Measurements from ENCODE around the gene MAPK10. TPM values are rescaled to one million over a fixed set of nuclear protein-coding genes. Genes with fewer than 3 reads are reported as not detected.

Gene MAPK10
- total and polyA plus RNA-seq, 4 donors = 0.82 to 3.6 (median 2.3) TPM

GRCh38 chr4:86280246-86280645 is 79.6 kb downstream of the MAPK10 start (continued):
- no peak for TF ChIP-seq ZBTB33 (IDR thresholded peaks at IDR 0.05)
- no peak for TF ChIP-seq RAD21 (IDR thresholded peaks at IDR 0.05)

DNA sequence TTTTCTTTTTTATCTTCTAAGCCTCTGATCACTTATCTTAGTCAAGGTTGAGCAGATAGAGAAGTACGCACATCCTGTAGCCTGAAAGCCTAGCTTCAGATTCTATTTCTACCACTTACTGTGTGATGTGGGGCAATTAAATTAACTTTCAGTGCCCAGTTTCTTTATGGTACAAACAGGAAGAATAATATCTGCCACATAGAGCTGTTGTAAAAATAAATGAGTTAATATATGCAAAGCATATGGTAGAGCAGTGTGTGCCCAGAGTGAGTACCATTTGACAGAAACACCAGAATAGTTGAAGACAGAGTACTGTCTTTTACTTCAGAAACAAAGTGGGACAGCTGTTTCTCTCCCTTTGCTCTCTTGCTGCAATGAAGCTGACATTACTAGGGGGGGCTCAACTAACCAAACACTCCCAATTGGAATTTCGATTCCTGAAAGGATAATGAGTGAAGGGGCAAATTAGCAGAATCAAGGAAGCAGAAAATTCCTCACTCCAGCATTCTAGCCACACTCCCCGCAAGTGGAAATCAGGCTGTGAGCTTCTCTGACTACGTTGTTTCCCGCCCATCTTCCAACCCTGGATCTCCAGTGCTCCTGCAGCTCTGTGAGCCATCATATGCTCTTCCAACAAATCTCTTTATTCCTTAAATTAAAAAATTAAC is 80.4 kb downstream of the MAPK10 start:
- H3K36me3 ChIP-seq (ENCODE audit: control insufficient read depth in 4 of 4, insufficient read depth in 3 of 4, low read depth in 1 of 4, low read length in 3 of 4) = no peaks in the 10 kb centered on the region
- H3K9ac ChIP-seq (ENCODE audit: low read depth in 1 of 2, low read length in 2 of 2) = no peak overlapping the region
- no peaks in the 10 kb centered on the region for H3K27me3 ChIP-seq (ENCODE audit: control insufficient read depth in 4 of 4, insufficient read depth in 4 of 4, low read length in 3 of 4)
- DNase-seq (ENCODE audit: low spot score) = no peak
- no peaks in the 10 kb centered on the region for H3K9me3 ChIP-seq (ENCODE audit: control insufficient read depth in 4 of 4, low read length in 3 of 4)
- no peak overlapping the region for H3K4me3 ChIP-seq (ENCODE audit: low read depth in 1 of 3, low read length in 3 of 3)
- H3K4me1 ChIP-seq (ENCODE audit: control insufficient read depth in 4 of 4, insufficient read depth in 4 of 4, low read length in 3 of 4) = no peaks in the 10 kb centered on the region
- TF ChIP-seq EGR1 (IDR thresholded peaks at IDR 0.05; ENCODE audit: low read depth in 2 of 2) (no peak), ATF3 (IDR thresholded peaks at IDR 0.05) (no peak), TAF1 (conservative IDR thresholded peaks at IDR 0.05) (no peak), SP1 (IDR thresholded peaks at IDR 0.05) (no peak), FOXA2 (IDR thresholded peaks at IDR 0.05) (no peak), HNF4G (IDR thresholded peaks at IDR 0.05) (no peak), RAD21 (IDR thresholded peaks at IDR 0.05) (no peak), GABPA (IDR thresholded peaks at IDR 0.05 in 1 of 2, conservative IDR thresholded peaks at IDR 0.05 in 1 of 2) (no peak), JUND (IDR thresholded peaks at IDR 0.05) (no peak), HNF4A (conservative IDR thresholded peaks at IDR 0.05) (no peak), YY1 (IDR thresholded peaks at IDR 0.05) (no peak)
- TF ChIP-seq, protein P1, sequence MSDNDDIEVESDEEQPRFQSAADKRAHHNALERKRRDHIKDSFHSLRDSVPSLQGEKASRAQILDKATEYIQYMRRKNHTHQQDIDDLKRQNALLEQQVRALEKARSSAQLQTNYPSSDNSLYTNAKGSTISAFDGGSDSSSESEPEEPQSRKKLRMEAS (IDR thresholded peaks at IDR 0.05) = no peak
- TF ChIP-seq, protein P2, sequence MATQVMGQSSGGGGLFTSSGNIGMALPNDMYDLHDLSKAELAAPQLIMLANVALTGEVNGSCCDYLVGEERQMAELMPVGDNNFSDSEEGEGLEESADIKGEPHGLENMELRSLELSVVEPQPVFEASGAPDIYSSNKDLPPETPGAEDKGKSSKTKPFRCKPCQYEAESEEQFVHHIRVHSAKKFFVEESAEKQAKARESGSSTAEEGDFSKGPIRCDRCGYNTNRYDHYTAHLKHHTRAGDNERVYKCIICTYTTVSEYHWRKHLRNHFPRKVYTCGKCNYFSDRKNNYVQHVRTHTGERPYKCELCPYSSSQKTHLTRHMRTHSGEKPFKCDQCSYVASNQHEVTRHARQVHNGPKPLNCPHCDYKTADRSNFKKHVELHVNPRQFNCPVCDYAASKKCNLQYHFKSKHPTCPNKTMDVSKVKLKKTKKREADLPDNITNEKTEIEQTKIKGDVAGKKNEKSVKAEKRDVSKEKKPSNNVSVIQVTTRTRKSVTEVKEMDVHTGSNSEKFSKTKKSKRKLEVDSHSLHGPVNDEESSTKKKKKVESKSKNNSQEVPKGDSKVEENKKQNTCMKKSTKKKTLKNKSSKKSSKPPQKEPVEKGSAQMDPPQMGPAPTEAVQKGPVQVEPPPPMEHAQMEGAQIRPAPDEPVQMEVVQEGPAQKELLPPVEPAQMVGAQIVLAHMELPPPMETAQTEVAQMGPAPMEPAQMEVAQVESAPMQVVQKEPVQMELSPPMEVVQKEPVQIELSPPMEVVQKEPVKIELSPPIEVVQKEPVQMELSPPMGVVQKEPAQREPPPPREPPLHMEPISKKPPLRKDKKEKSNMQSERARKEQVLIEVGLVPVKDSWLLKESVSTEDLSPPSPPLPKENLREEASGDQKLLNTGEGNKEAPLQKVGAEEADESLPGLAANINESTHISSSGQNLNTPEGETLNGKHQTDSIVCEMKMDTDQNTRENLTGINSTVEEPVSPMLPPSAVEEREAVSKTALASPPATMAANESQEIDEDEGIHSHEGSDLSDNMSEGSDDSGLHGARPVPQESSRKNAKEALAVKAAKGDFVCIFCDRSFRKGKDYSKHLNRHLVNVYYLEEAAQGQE (IDR thresholded peaks at IDR 0.05) = no peak
- WGBS = 50% methylated on average over 5 of the region's 5 CpGs
- no peak overlapping the region for H3K27ac ChIP-seq (ENCODE audit: low read depth in 1 of 2, low read length in 2 of 2)

DNA sequence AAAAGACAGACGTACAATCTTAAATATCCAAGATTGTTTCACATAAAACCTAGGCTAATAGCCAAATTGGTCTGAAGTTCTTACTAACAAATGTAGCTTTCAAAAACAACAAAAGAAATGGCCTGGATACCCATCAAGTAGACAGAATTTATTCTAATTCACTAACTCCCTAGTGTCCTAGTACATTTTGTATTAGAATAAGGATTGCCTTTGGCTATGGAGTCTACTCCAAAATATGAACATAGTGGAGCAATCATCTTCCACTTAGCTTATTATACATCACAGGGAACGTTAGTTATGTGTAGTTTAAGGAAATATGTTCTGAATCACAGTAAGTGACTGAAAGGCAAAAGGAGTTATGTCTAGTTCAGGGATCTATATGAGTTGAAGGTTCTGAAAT is 81.7 kb downstream of the MAPK10 start:
- H3K36me3 ChIP-seq (ENCODE audit: control insufficient read depth in 4 of 4, insufficient read depth in 3 of 4, low read depth in 1 of 4, low read length in 3 of 4) = no peaks in the 10 kb centered on the region
- DNase-seq (ENCODE audit: low spot score) = no peak
- no peaks in the 10 kb centered on the region for H3K27me3 ChIP-seq (ENCODE audit: control insufficient read depth in 4 of 4, insufficient read depth in 4 of 4, low read length in 3 of 4)
- no peak overlapping the region for H3K4me3 ChIP-seq (ENCODE audit: low read depth in 1 of 3, low read length in 3 of 3)
- H3K9me3 ChIP-seq (ENCODE audit: control insufficient read depth in 4 of 4, low read length in 3 of 4) = no peaks in the 10 kb centered on the region
- H3K9ac ChIP-seq (ENCODE audit: low read depth in 1 of 2, low read length in 2 of 2) = no peak overlapping the region
- H3K4me1 ChIP-seq (ENCODE audit: control insufficient read depth in 4 of 4, insufficient read depth in 4 of 4, low read length in 3 of 4) = no peaks in the 10 kb centered on the region
- H3K27ac ChIP-seq (ENCODE audit: low read depth in 1 of 2, low read length in 2 of 2) = no peak overlapping the region
- WGBS = 57% methylated on average over 2 of the region's 2 CpGs
- TF ChIP-seq FOXA2 (IDR thresholded peaks at IDR 0.05) (no peak), RAD21 (IDR thresholded peaks at IDR 0.05) (no peak), FOXA1 (IDR thresholded peaks at IDR 0.05) (no peak), GABPA (IDR thresholded peaks at IDR 0.05 in 1 of 2, conservative IDR thresholded peaks at IDR 0.05 in 1 of 2) (no peak), HNF4A (conservative IDR thresholded peaks at IDR 0.05) (no peak), ZBTB33 (IDR thresholded peaks at IDR 0.05) (no peak), TAF1 (conservative IDR thresholded peaks at IDR 0.05) (no peak), YY1 (IDR thresholded peaks at IDR 0.05) (no peak), SP1 (IDR thresholded peaks at IDR 0.05) (no peak), HNF4G (IDR thresholded peaks at IDR 0.05) (no peak), ATF3 (IDR thresholded peaks at IDR 0.05) (no peak), EGR1 (IDR thresholded peaks at IDR 0.05; ENCODE audit: low read depth in 2 of 2) (no peak), JUND (IDR thresholded peaks at IDR 0.05) (no peak)
- TF ChIP-seq, protein P1 (IDR thresholded peaks at IDR 0.05) = no peak
- TF ChIP-seq, protein P2 (IDR thresholded peaks at IDR 0.05) = no peak

Measured in liver (tissue), 9 donors.